Upper lobe of left lung (tissue), 6 donors: Measurements from ENCODE around the gene EXOC6. TPM values are rescaled to one million over a fixed set of nuclear protein-coding genes. Genes with fewer than 3 reads are reported as not detected.

Source experiments
- ATAC-seq, 2 donors: fragments of 200-7000 bp; cut with Tn5 transposase; one replicate each; pipeline ENCODE4 v1.9.1; 2022; ENCODE audit warnings: mild to moderate bottlenecking in 2 of 2, moderate library complexity in 2 of 2; ENCODE audit not compliant: low FRiP score in 2 of 2
- DNase-seq, 2 donors: peaks; one replicate each; pipeline ENCODE4 v3.0.0-alpha.2; 2019 to 2020
- H3K27ac ChIP-seq, 4 donors: fragments of 200-600 bp; sonication (generic); one replicate each; pipeline ENCODE4 v1.5.1; 2016 to 2019
- H3K27me3 ChIP-seq, 4 donors: fragments of 200-600 bp; sonication (generic); one replicate each; pipeline ENCODE4 v1.5.1; 2017 to 2019
- H3K36me3 ChIP-seq, 4 donors: fragments of 200-600 bp; sonication (generic); one replicate each; pipeline ENCODE4 v1.5.1; 2016 to 2019
- H3K4me1 ChIP-seq, 4 donors: fragments of 200-600 bp; sonication (generic); one replicate each; pipeline ENCODE4 v1.5.1; 2018 to 2019
- H3K4me3 ChIP-seq, 4 donors: fragments of 200-600 bp; sonication (generic); one replicate each; pipeline ENCODE4 v1.5.1; 2017 to 2019; ENCODE audit warnings: mild to moderate bottlenecking in 2 of 4, moderate library complexity in 1 of 4
- H3K9me3 ChIP-seq, 4 donors: fragments of 200-600 bp; sonication (generic); one replicate each; pipeline ENCODE4 v1.5.1; 2018 to 2019
- CTCF ChIP-seq, 6 experiments: fragments of 450-650 bp in 4 of 6; fragments of 200-600 bp in 2 of 6; sonication (generic) in 2 of 6; IDR thresholded peaks; one replicate each; pipeline ENCODE4 v1.5.1; 2016 to 2019; ENCODE audit warnings: antibody characterized with exemption in 6 of 6
- EP300 ChIP-seq, 4 donors: sonication (generic); formaldehyde crosslinking; IDR thresholded peaks; one replicate each; pipeline ENCODE4 v1.5.1; 2017; ENCODE audit warnings: antibody characterized with exemption in 4 of 4, control low read depth in 2 of 4
- POLR2A ChIP-seq, 4 donors: fragments of 450-650 bp; IDR thresholded peaks; one replicate each; pipeline ENCODE4 v1.5.1; 2016 to 2017; ENCODE audit warnings: antibody characterized with exemption in 4 of 4, mild to moderate bottlenecking in 2 of 4
- POLR2AphosphoS5 ChIP-seq, 2 donors: sonication (generic); formaldehyde crosslinking; IDR thresholded peaks; one replicate each; pipeline ENCODE4 v1.5.1; 2017; ENCODE audit warnings: antibody characterized with exemption in 2 of 2
- WGBS, 2 donors: methylation state at CpG; one replicate each; pipeline ENCODE4 v1.1.5; 2017 to 2018; 5-methylcytosine and 5-hydroxymethylcytosine counted together
- total RNA-seq, 6 donors: library from RNA; depleted of rRNA in 4 of 6; stranded (reverse); fragments of >200 nt in 4 of 6; gene quantifications; one replicate each; pipeline versions ENCODE4 v1.1.0 to v1.2.1, GENCODE V29; 2016 to 2021
- donor health status: DM: no; HTN: no; CAD: no; lungs with moderate emphysema.
- donor health status: DM: no; HTN: yes; CAD: no; lungs with severe emphysema.

The EXOC6 gene
- total RNA-seq, 6 donors from 2014 or later: 7.1 to 27.3 (median 20.1) TPM

- 94 to 98% methylated on average over 3 of the region's 3 CpGs for WGBS, 2 donors
- DNase-seq (no peak), ATAC-seq (no peak)
These were observed 167.4 kb downstream of the EXOC6 start for GRCh38 chr10:93015722-93016121.

GRCh38 chr10:93023013-93023650, 174.8 kb downstream of the EXOC6 start:
- TF ChIP-seq EP300 (IDR thresholded peaks at IDR 0.05) (no peak), CTCF (IDR thresholded peaks at IDR 0.05) (no peak), POLR2AphosphoS5 (IDR thresholded peaks at IDR 0.05) (no peak), POLR2A (IDR thresholded peaks at IDR 0.05) (no peak)
- 76 to 80% methylated on average over 4 of the region's 4 CpGs for WGBS, 2 donors
- no peaks in the 10 kb centered on the region for H3K27me3 ChIP-seq

More at GRCh38 chr10:93015722-93016121, 167.4 kb downstream of the EXOC6 start:
- TF ChIP-seq CTCF (IDR thresholded peaks at IDR 0.05): no peak
- TF ChIP-seq POLR2AphosphoS5 (IDR thresholded peaks at IDR 0.05): no peak
- TF ChIP-seq EP300 (IDR thresholded peaks at IDR 0.05): no peak
- no peak for TF ChIP-seq POLR2A (IDR thresholded peaks at IDR 0.05)
- no peaks in the 10 kb centered on the region for H3K27me3 ChIP-seq
- no peaks in the 10 kb centered on the region for H3K4me1 ChIP-seq
- H3K36me3 ChIP-seq: peaks cover 0 to 24% (median 0%) of the 10 kb centered on the region in 4 donors
- no peak overlapping the region for H3K27ac ChIP-seq
- H3K4me3 ChIP-seq: no peak overlapping the region
- no peaks in the 10 kb centered on the region for H3K9me3 ChIP-seq

GRCh38 chr10:93026072-93026471, 177.8 kb downstream of the EXOC6 start:
- 67 to 72% methylated on average over 2 of the region's 2 CpGs for WGBS, 2 donors
- no peaks in the 10 kb centered on the region for H3K9me3 ChIP-seq
- H3K27ac ChIP-seq: no peak overlapping the region
- no peak for ATAC-seq
- no peaks in the 10 kb centered on the region for H3K4me1 ChIP-seq
- H3K36me3 ChIP-seq: peaks cover 0 to 15% (median 0%) of the 10 kb centered on the region in 4 donors
- no peak for DNase-seq
- no peaks in the 10 kb centered on the region for H3K27me3 ChIP-seq
- TF ChIP-seq POLR2A (IDR thresholded peaks at IDR 0.05) (no peak), EP300 (IDR thresholded peaks at IDR 0.05) (no peak), POLR2AphosphoS5 (IDR thresholded peaks at IDR 0.05) (no peak), CTCF (IDR thresholded peaks at IDR 0.05) (no peak)
- H3K4me3 ChIP-seq: no peak overlapping the region

More at GRCh38 chr10:93023013-93023650, 174.8 kb downstream of the EXOC6 start:
- Histone ChIP-seq H3K27ac (no peak overlapping the region), H3K4me3 (no peak overlapping the region), H3K36me3 (peaks cover 0 to 15% (median 0%) of the 10 kb centered on the region in 4 donors), H3K9me3 (no peaks in the 10 kb centered on the region), H3K4me1 (no peaks in the 10 kb centered on the region)
- ATAC-seq (no peak), DNase-seq (no peak)

GRCh38 chr10:93027508-93027907, 179.2 kb downstream of the EXOC6 start:
- TF ChIP-seq EP300 (IDR thresholded peaks at IDR 0.05) (no peak), CTCF (IDR thresholded peaks at IDR 0.05) (no peak), POLR2A (IDR thresholded peaks at IDR 0.05) (no peak), POLR2AphosphoS5 (IDR thresholded peaks at IDR 0.05) (no peak)
- Histone ChIP-seq H3K4me3 (no peak overlapping the region), H3K27ac (no peak overlapping the region), H3K9me3 (no peaks in the 10 kb centered on the region), H3K4me1 (no peaks in the 10 kb centered on the region), H3K36me3 (peaks cover 0 to 15% (median 0%) of the 10 kb centered on the region in 4 donors), H3K27me3 (no peaks in the 10 kb centered on the region)
- no peak for ATAC-seq
- DNase-seq: no peak

GRCh38 chr10:93028883-93029282, 180.6 kb downstream of the EXOC6 start:
- peaks cover 0 to 15% (median 0%) of the 10 kb centered on the region in 4 donors for H3K36me3 ChIP-seq
- no peak overlapping the region for H3K4me3 ChIP-seq
- no peak for ATAC-seq
- TF ChIP-seq POLR2AphosphoS5 (IDR thresholded peaks at IDR 0.05) (no peak), POLR2A (IDR thresholded peaks at IDR 0.05) (no peak), EP300 (IDR thresholded peaks at IDR 0.05) (no peak), CTCF (IDR thresholded peaks at IDR 0.05) (no peak)
- no peaks in the 10 kb centered on the region for H3K4me1 ChIP-seq
- no peaks in the 10 kb centered on the region for H3K9me3 ChIP-seq
- no peaks in the 10 kb centered on the region for H3K27me3 ChIP-seq
- 87 to 93% methylated on average over 2 of the region's 2 CpGs for WGBS, 2 donors
- no peak for DNase-seq
- H3K27ac ChIP-seq: no peak overlapping the region
